Activated CD4-positive, alpha-beta T cell treated with anti-CD3 and anti-CD28 coated beads, Interleukin-2, amount 50 U/mL, for 16 hours (primary cell): ENCODE data around the gene ARRDC4.
"Not testable (repeated sequence)": the region's sequence is repeated elsewhere in the genome, so short reads cannot be mapped to it uniquely, and the experiment has no call there.

Source experiments
- DNase-seq: peaks from one replicate; pipeline ENCODE4 v3.0.0-alpha.2; 2020

The ARRDC4 gene

DNA sequence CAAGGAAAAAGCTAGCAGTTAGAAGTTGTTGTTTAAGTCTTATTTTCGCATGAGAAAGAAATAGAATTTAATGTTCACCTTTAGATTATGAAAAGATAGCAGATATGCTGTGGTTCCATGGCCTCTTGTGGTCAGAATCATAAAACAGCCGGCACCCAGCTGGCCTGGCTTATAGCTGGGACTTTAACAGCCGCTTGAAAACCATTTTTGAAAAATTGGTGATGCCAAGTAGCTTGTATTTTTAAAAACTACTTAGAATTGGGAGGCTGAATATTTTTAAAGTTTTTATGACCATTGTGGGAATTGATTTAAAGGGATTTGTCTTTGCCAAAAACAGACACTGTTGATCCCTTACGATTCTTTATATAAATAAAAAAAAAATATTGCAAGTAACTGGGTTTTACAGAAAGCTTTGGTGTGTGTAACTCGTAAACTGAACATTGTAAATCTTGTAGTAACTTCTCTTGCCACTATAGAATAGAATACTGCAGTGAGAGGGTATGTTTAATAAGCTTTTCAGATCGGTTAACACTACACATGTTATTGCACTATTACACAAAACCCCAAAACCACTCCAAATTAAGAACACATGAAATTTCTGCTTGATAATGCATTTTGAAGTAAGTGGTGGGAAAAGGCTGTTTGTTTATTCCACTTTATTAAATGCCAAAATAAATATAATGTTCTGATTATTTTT, 6.6 kb downstream of the ARRDC4 start:
- no peak for DNase-seq

GRCh38 chr15:97967881-97968280, 7.4 kb downstream of the ARRDC4 start:
- DNase-seq: no peak

DNA sequence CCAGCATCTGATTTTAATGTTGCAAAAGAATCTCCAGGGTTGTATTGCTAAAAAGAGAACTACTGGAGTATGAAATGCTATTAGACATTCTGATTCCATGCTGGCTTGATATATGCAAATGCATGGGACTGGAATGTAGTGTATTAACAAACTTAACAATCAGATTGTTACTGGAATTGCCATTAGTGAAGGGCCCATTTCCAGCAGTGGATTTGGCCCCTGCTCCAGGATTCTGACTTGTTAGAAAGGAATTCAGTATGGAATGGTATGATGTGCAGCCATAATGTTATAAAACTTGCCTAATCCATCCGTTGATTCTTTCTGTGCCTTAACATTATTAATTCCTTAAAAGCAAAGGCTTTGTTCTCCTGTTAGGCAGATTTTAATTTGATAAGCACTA, 7.9 kb downstream of the ARRDC4 start:
- DNase-seq: no peak

DNA sequence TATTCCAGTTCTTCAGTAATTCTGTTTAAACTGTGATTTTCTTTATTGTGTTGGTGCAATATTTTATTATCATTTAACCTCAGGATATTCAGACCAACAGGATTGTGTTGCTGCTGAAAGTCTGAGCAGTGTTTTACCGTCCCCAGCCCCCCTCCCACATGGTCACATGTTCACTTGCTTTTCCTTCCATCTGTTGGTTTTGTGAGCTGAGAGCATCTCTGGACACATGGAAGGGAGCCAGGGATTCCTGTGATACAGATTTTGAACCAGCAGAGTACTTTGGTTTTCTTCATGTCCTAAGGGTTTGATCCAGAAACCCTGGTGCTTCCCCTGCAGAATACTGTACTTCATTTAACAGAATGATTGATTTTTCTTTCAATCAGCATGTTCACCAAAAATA, 11.9 kb downstream of the ARRDC4 start:
- no peak for DNase-seq

GRCh38 chr15:97976129-97976528, 15.6 kb downstream of the ARRDC4 start:
- DNase-seq: no peak

DNA sequence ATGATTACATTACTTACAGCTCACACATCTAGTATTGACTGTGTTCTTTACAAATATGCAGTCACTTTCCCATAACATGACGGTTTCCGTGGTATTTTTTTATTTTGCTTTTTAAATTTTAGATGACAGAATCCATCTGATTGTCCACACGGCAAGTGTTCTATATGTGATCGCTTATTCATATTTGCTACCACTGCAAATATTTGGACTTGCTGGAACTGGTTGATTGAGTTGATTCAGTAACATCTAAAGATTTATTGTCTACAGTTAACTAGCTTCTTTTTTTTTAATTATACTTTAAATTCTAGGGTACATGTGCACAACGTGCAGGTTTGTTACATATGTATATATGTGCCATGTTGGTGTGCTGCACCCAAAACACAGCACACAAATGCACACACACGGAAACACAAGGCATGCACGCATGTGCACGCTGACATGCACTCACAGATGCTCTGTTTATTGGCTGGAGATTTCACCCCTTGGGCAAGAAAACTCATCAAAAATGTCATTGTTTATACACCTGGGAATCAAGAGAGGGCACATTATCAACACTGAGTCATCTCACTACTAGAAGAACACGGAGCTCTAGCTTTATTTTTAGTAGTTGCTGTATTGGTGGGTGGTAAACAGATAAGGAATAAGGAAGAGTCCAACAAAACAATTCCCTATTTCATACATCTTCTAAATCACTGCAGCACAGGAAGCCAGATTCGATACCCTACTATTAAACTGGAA, 16.4 kb downstream of the ARRDC4 start:
- DNase-seq: no peak

- DNase-seq: no peak
Observed at GRCh38 chr15:97977734-97978133, 17.2 kb downstream of the ARRDC4 start.

DNA sequence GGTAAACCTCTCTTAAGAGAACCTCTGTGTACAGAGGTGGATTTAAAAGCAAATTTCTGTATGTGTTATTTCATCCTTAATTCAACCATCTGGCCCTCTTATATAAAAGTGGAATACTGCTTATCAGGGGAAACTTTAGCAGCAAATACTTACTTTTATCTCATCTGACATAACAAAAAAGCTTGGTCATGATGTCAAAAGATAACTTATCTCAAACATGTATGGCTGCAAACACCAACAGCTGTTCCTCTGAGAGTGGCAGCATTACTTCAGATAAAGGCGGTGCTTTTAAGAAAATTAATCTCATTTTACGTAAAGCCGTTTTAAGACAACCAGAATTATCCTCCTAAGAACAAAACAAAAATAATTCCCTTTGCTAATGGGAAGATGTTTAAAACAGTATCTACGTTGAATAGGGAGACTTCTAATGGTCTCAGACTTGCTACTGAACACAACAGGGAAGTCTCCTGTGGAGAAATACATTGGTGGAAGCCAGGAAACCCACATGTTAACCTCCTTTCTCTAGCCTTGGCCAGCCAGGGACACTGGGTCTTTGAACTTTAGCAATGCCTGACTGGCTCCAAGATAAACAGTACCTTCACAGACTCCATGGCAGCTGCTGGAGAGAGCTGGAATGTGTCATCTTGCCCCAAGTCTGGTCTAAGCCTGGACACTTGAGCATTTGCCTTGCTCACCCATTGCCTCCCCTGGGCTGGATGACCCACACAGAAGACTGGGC, 18.1 kb downstream of the ARRDC4 start:
- no peak for DNase-seq

GRCh38 chr15:97979140-97979520, 18.6 kb downstream of the ARRDC4 start:
- DNase-seq: no peak

- no peak for DNase-seq
Observed at GRCh38 chr15:97981058-97981457, 20.6 kb downstream of the ARRDC4 start.

GRCh38 chr15:97981758-97982157, 21.3 kb downstream of the ARRDC4 start:
- DNase-seq: no peak

DNA sequence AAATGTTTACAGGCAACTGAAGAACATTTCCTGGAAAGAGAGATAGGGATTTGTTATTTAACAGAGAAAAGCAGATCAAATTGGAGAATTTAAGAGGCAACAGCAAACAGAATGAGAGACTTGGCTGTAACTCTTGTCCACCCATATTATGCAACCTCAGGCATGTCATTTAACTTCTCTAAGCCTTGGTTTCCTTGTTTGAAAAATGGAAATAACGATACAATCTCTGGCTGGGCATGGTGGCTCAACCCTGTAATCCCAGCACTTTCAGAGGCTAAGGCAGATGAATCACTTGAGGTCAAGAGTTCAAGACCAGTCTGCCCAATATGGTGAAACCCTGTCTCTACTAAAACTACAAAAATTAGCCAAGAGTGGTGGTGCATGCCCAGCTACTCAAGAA, 23.7 kb downstream of the ARRDC4 start:
- DNase-seq: no peak

- not testable (repeated sequence) for DNase-seq
Observed at GRCh38 chr15:97985979-97986378, 25.5 kb downstream of the ARRDC4 start.

- no peak for DNase-seq
Observed at GRCh38 chr15:97986781-97987180, 26.3 kb downstream of the ARRDC4 start.

DNA sequence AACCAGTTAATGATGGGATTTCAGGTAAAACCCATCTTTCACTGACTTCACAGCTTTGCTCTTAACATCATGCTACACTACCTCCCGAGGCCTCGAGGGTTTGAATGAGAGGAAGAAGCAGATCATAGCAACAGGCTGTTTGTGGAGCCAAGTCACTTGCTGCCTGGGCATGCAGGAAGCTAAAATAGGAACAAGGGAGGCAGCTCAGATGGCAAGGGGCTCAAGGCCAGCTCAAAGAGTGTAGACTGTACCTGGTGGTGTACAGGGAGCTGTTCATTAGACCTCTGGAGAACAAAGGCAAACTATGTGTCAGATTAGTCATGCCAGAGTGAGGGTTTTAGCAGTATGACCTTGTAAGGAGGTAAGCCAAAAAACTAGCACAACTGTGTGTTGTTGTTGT, 28.8 kb downstream of the ARRDC4 start:
- no peak for DNase-seq

GRCh38 chr15:97991972-97992541, 31.6 kb downstream of the ARRDC4 start:
- DNase-seq: no peak

DNA sequence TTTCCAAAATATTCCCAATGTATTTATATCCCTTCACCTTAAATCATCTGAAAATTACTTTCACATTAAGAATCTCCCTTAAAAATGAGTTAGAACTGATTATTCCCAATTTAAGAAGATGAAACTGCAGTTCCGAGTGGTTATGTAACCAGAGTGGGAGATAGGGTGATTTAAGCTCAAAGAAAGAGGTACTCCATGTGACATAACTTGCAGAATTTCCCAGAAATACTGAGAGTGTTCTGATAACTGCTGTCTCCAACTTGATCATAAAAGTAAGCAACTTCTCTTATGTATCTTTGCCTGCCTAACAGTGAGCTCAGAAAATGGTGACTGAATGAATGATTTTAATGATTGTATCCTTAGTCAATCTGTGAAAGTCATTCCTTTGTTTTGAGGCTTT, 32.3 kb downstream of the ARRDC4 start:
- no peak for DNase-seq

DNA sequence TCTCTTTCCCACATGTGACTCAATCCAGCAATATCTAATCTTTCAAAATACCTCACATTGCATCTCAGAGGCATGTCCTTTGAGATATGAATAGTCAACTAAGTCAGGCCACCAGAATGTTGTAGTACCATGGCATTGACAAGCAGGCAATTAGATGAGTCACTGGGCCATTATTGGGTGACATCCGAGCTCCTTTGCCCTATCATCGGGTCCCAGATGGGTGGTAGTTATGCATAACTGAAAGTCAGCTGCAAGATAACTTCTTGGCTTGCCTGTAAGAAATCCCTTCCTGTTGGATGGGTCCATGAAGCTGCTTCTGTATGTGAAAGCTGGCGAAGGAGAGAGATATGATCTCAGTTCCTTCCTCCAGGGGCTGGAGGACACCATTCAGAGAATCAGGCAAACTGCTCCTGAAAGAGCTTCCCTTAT, 32.8 kb downstream of the ARRDC4 start:
- DNase-seq: no peak

- DNase-seq: no peak
Observed at GRCh38 chr15:97994236-97994635, 33.7 kb downstream of the ARRDC4 start.

GRCh38 chr15:97995192-97995591, 34.7 kb downstream of the ARRDC4 start:
- DNase-seq: no peak

DNA sequence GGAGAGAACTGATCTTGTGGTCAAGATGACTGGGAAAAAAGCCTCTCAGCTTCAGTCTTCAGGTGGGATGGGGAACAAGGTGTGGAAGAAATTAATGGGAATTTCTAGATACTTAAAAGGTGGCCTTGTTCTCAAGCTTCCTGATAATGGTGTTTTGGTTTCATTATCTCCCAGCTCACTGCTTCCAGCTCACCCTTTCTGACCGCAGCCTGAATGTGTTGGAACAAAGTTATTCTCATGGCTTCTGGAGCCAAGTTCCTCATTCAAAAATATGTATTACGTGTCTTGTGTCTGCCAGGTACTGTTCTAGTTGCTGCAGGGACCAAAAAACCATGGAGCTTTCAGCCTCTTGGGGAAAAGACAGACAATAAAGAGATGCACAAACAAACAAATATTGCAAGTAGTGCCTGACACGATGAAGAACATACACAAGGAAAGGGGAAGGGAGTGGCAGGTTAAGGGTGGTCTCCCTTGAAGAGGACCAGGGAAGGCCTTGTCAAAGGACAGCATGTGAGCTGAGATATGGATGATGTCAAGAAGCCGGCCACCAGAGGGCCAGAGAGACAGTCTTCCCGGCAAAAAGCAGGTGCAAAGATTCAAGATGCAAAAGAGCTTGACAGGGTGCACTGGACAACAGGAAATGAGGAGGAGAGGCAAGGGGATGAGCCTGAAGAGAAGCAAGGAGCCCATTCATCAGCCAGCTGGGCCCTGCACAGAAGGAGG, 35.5 kb downstream of the ARRDC4 start:
- no peak for DNase-seq

- DNase-seq: no peak
Observed at GRCh38 chr15:97998307-97999071, 38.0 kb downstream of the ARRDC4 start.
